ENCODE results near the gene MYL1.

Gene MYL1

DNA sequence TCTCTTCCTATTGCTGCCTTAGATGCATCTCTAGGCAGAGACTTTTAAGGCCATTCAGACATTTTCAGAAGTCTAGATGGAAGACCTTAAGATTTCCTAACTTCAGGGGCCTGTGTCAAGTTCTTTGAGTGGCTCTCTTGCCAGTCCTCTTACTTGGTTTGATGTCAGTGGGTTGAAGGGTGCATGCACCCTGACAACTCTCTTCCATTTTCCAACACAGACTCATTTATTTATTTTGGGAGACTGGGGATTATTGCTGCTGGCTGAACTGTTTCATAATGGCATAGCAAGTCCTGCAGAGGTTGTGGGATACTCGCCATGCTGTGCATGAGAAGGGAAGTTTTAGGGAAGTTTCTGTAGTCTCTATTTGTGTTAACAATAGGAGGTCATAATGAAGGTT is 50.7 kb downstream of the MYL1 start:
- H3K4me1 ChIP-seq (ENCODE audit: control insufficient read depth, insufficient read depth, low read length): no peaks in the 10 kb centered on the region
- no peak overlapping the region for H3K9ac ChIP-seq (ENCODE audit: low read depth, low read length)
- no peaks in the 10 kb centered on the region for H3K36me3 ChIP-seq (ENCODE audit: control insufficient read depth, insufficient read depth, low read length)
- no peaks in the 10 kb centered on the region for H3K27me3 ChIP-seq (ENCODE audit: control insufficient read depth, insufficient read depth, low read length)
- H3K9me3 ChIP-seq (ENCODE audit: control insufficient read depth, insufficient read depth, low read length): no peaks in the 10 kb centered on the region
- H3K4me3 ChIP-seq (ENCODE audit: low read depth, low read length): no peak overlapping the region

DNA sequence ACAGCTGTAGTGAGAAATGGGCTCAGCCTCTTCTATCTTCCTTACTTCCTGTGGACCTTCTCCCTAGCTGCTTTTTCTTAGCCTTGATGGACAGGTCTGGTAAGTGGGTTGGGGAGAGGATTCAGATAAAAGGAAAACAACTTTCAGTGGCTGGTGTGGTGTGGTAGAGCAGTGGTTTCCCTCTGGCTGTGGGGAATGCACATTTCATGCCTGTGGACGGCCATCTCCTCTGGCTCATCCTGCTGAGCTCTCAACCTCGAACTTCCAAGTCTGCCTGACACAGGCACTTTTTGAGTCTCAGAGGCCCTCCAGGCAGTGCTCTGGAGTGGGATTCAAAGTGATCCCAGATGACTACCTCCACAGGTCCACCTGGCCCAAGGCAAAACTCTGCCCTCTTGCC is 51.1 kb downstream of the MYL1 start:
- no peaks in the 10 kb centered on the region for H3K9me3 ChIP-seq (ENCODE audit: control insufficient read depth, insufficient read depth, low read length)
- H3K4me3 ChIP-seq (ENCODE audit: low read depth, low read length): no peak overlapping the region
- H3K36me3 ChIP-seq (ENCODE audit: control insufficient read depth, insufficient read depth, low read length): no peaks in the 10 kb centered on the region
- H3K9ac ChIP-seq (ENCODE audit: low read depth, low read length): no peak overlapping the region
- no peaks in the 10 kb centered on the region for H3K27me3 ChIP-seq (ENCODE audit: control insufficient read depth, insufficient read depth, low read length)
- H3K4me1 ChIP-seq (ENCODE audit: control insufficient read depth, insufficient read depth, low read length): no peaks in the 10 kb centered on the region

DNA sequence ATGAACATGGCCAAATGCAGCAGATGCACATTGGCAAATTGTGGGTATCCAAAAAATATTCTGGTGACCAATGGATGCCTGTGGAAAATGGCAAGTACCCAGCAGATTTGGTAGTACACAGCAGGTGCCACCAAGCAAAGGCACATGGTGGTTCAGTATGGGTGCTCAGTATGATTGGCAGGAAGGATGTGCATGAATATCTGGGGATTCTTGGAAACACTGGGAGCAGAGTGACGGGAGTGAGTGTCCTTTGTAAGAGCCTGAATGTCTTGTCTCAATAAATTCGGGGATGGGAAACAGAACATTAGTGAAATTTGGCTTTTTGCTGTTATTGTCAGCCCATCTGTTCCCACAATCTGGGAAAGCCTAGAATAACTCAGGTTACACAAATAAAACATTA is 52.9 kb downstream of the MYL1 start:
- no peak overlapping the region for H3K4me3 ChIP-seq (ENCODE audit: low read depth, low read length)
- H3K9ac ChIP-seq (ENCODE audit: low read depth, low read length): no peak overlapping the region
- H3K4me1 ChIP-seq (ENCODE audit: control insufficient read depth, insufficient read depth, low read length): no peaks in the 10 kb centered on the region
- H3K27me3 ChIP-seq (ENCODE audit: control insufficient read depth, insufficient read depth, low read length): no peaks in the 10 kb centered on the region
- no peaks in the 10 kb centered on the region for H3K9me3 ChIP-seq (ENCODE audit: control insufficient read depth, insufficient read depth, low read length)
- no peaks in the 10 kb centered on the region for H3K36me3 ChIP-seq (ENCODE audit: control insufficient read depth, insufficient read depth, low read length)

DNA sequence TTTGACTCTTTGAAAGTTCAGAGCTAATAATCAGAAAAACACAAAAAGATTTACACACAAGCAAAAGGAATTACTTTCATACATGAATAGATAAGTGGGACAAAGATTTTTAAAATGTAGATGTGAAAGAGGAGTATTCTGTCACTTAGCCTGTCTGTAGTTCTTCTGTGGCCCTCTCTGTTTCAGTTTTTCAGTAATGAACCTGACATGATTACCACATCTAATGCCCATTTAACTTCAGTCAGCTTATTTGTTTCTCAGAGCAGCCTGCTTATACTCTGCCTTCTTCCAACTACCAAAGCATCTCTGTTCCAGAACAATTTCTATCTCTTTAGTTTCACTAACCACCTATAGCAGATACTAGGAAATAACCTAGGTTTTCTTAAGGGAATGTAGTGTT is 55.3 kb downstream of the MYL1 start:
- no peak overlapping the region for H3K9ac ChIP-seq (ENCODE audit: low read depth, low read length)
- H3K4me1 ChIP-seq (ENCODE audit: control insufficient read depth, insufficient read depth, low read length): no peaks in the 10 kb centered on the region
- no peaks in the 10 kb centered on the region for H3K27me3 ChIP-seq (ENCODE audit: control insufficient read depth, insufficient read depth, low read length)
- H3K36me3 ChIP-seq (ENCODE audit: control insufficient read depth, insufficient read depth, low read length): no peaks in the 10 kb centered on the region
- no peaks in the 10 kb centered on the region for H3K9me3 ChIP-seq (ENCODE audit: control insufficient read depth, insufficient read depth, low read length)
- no peak overlapping the region for H3K4me3 ChIP-seq (ENCODE audit: low read depth, low read length)

DNA sequence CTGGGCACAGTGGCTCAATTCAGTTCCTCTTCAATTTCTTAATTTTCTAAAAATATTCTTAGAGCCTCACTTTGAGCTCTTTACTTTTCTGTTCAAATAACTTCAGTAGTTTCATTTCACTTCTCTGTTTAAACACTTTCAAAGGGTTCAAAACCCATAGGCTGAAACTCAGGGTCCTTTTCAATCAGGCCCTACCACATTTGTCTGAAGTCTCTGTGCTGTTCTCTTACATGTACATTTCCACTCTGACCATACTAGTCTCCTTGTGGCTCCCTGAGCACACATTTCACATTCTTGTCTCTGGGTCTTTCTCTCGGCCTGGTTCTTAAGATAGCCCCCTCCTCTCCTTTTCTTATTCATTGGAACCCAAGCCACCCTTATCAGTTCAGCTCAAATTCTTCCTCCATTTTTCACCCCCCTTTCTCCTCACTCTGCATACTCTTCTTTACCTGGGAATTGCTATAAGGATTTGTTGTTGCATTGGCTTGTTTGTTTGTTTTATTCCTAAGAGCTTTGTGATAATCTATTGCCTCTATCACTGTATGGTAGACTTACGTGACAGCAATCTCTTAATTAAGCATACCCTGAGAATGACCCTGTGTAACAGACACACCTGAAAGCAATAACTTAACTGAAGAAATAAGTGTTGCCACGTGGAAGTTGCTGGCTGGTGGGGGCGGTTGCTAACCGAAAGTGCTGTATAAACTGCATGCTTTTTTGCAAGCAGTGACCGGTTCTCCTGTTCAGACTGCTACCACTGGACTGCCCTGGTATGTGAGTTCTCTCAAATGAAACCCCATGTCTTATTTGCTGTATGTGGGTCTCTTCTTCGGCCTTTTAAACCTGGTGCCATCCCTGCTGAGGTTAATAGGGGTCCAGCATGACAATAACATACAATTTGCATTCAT is 62.0 kb downstream of the MYL1 start:
- no peak overlapping the region for H3K4me3 ChIP-seq (ENCODE audit: low read depth, low read length)
- H3K27me3 ChIP-seq (ENCODE audit: control insufficient read depth, insufficient read depth, low read length): no peaks in the 10 kb centered on the region
- peaks cover 3% of the 10 kb centered on the region for H3K4me1 ChIP-seq (ENCODE audit: control insufficient read depth, insufficient read depth, low read length)
- H3K9ac ChIP-seq (ENCODE audit: low read depth, low read length): no peak overlapping the region
- H3K36me3 ChIP-seq (ENCODE audit: control insufficient read depth, insufficient read depth, low read length): no peaks in the 10 kb centered on the region
- no peaks in the 10 kb centered on the region for H3K9me3 ChIP-seq (ENCODE audit: control insufficient read depth, insufficient read depth, low read length)

DNA sequence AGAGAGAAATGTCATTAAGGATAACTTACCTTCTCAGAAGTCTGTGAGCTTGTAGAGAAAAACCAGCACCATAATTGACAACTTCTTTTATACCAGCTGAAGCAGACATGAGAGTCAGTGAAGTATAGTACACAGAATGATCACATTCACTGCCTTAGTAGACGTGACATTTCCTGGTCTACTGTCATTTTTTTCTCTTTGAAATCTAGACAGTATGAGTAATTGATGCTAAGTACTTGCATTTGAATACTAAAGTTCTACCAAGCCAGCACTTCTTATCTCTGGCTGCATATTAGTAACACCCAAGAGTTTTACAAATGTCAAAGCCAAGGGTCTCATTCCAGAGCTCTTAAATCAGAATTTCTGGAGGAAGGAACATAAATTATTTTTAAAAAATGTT is 64.4 kb downstream of the MYL1 start:
- no peak overlapping the region for H3K4me3 ChIP-seq (ENCODE audit: low read depth, low read length)
- no peaks in the 10 kb centered on the region for H3K36me3 ChIP-seq (ENCODE audit: control insufficient read depth, insufficient read depth, low read length)
- H3K27me3 ChIP-seq (ENCODE audit: control insufficient read depth, insufficient read depth, low read length): no peaks in the 10 kb centered on the region
- H3K4me1 ChIP-seq (ENCODE audit: control insufficient read depth, insufficient read depth, low read length): peaks cover 3% of the 10 kb centered on the region
- H3K9ac ChIP-seq (ENCODE audit: low read depth, low read length): no peak overlapping the region
- no peaks in the 10 kb centered on the region for H3K9me3 ChIP-seq (ENCODE audit: control insufficient read depth, insufficient read depth, low read length)

Data from iPS-15b (cell line).